ENCODE measurements around the gene SLC10A7. TPM values are rescaled to one million over a fixed set of nuclear protein-coding genes. Genes with fewer than 3 reads are reported as not detected.

The SLC10A7 gene
- total and polyA plus RNA-seq, 3 donors from 2014 or later: 6.4 to 12.4 (median 11.6) TPM

GRCh38 chr4:146548443-146548842, 26.7 kb upstream of the SLC10A7 start:
- Histone ChIP-seq H3K4me3 (no peak overlapping the region), H3K4me1 (no peaks in the 10 kb centered on the region), H3K9me3 (no peaks in the 10 kb centered on the region), H3K27me3 (no peaks in the 10 kb centered on the region), H3K27ac (no peak overlapping the region), H3K36me3 (ENCODE audit: low read depth, missing control alignments) (no peaks in the 10 kb centered on the region)
- TF ChIP-seq CTCF (IDR thresholded peaks at IDR 0.05): no peak
- TF ChIP-seq POLR2A (IDR thresholded peaks at IDR 0.05): no peak
- 63 to 71% methylated on average over 1 of the region's 1 CpG for WGBS, 2 donors
- DNase-seq: no peak
- intact Hi-C loops (cut with DNase I; ENCODE audit: low total_unique reads): no loop called here

GRCh38 chr4:146545102-146545501, 23.4 kb upstream of the SLC10A7 start:
- H3K36me3 ChIP-seq (ENCODE audit: low read depth, missing control alignments): no peaks in the 10 kb centered on the region
- no peaks in the 10 kb centered on the region for H3K9me3 ChIP-seq
- no peak overlapping the region for H3K4me3 ChIP-seq
- peak; percentile 34 for DNase-seq
- no peak overlapping the region for H3K27ac ChIP-seq
- 66 to 71% methylated on average over 2 of the region's 2 CpGs for WGBS, 2 donors
- no peaks in the 10 kb centered on the region for H3K27me3 ChIP-seq
- TF ChIP-seq CTCF (IDR thresholded peaks at IDR 0.05) (no peak), POLR2A (IDR thresholded peaks at IDR 0.05) (no peak)
- intact Hi-C loops (cut with DNase I; ENCODE audit: low total_unique reads): no loop called here
- no peaks in the 10 kb centered on the region for H3K4me1 ChIP-seq

GRCh38 chr4:146534178-146534577, 12.4 kb upstream of the SLC10A7 start:
- H3K27ac ChIP-seq: no peak overlapping the region
- no peaks in the 10 kb centered on the region for H3K36me3 ChIP-seq (ENCODE audit: low read depth, missing control alignments)
- DNase-seq: no peak
- intact Hi-C loops (cut with DNase I; ENCODE audit: low total_unique reads): no loop called here
- no peaks in the 10 kb centered on the region for H3K9me3 ChIP-seq
- no peak for TF ChIP-seq CTCF (IDR thresholded peaks at IDR 0.05)
- TF ChIP-seq POLR2A (IDR thresholded peaks at IDR 0.05): no peak
- H3K4me3 ChIP-seq: no peak overlapping the region
- H3K4me1 ChIP-seq: no peaks in the 10 kb centered on the region
- H3K27me3 ChIP-seq: no peaks in the 10 kb centered on the region

- intact Hi-C loops (cut with DNase I; ENCODE audit: low total_unique reads): no loop called here
Observed at GRCh38 chr4:146525754-146526153, 4.0 kb upstream of the SLC10A7 start.

More at GRCh38 chr4:146525754-146526153, 4.0 kb upstream of the SLC10A7 start:
- no peaks in the 10 kb centered on the region for H3K27me3 ChIP-seq
- H3K27ac ChIP-seq: no peak overlapping the region
- H3K9me3 ChIP-seq: no peaks in the 10 kb centered on the region
- no peaks in the 10 kb centered on the region for H3K36me3 ChIP-seq (ENCODE audit: low read depth, missing control alignments)
- 28 to 37% methylated on average over 2 of the region's 2 CpGs for whole genome bisulfite sequencing, 2 donors
- no peak for TF ChIP-seq CTCF (IDR thresholded peaks at IDR 0.05)
- no peak overlapping the region for H3K4me3 ChIP-seq
- no peak for DNase-seq
- H3K4me1 ChIP-seq: no peaks in the 10 kb centered on the region
